Effector CD8-positive, alpha-beta T cell (primary cell): ENCODE data around the gene COA7.
A peak's percentile ranks its signal among the peaks of the same experiment; 100 is the strongest.

Experiments used
- DNase-seq: peaks from one replicate; lab custom pipeline; 2025; lab: John Stamatoyannopoulos, UW

COA7 gene

GRCh38 chr1:52669696-52670095 lies 28.5 kb downstream of the COA7 start:
- DNase-seq, result no peak

DNA sequence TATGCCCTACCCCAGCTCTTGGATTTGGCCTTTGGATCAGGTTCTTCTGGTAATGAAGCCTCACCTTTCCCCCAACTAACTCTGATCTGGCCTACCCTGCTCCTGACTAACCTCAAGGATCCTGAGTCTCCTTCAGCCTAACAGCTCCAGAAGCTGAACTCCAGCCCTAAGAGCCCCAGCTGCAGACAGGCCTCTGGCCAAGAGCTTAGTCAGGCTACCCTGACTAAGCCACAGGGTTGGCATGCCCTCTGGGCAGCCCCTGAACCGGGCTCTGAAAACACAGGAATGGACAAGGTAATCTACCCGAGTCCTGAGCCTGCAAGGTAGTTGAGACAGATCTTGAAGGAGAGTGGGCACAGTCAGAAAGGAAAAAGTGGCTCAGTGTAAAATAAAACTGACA lies 29.4 kb downstream of the COA7 start:
- no peak for DNase-seq

DNA sequence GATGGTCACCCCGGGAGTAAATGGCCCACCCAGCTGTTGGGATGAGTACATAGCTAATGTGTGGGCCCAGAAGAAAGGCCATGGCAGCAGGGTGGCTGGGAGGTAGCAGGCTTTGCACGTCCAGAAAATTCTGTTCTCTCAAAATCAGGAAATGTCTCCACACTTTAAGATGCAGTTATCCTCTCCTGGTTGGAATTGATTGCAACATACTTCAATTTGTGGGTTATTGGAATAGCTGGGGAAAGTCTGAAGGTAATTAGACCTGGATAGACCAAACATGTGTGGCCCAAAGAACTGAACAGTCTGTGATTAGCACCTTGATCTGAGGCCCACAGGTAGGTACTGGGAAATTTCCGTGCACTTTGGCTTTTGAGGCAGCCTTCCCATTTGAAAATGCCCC lies 30.2 kb downstream of the COA7 start:
- DNase-seq, result no peak

DNA sequence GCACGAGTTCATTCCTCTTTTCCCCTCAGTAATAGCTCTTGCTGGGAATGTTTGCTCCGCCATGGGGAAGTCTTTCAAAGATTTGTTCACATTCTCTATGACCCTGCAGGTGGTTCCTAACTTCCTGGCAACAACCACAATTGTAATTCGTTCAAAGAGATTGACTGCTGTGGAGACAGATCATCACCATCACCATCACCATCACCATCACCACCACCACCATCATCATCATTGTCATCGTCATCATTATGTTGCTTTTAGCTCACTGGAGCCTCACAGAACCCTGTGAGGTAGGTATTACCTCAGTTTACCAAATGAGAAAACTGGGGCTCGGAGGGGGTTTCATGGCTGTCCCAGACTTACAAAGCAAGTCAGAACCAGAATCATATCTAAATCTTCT lies 30.9 kb downstream of the COA7 start:
- DNase-seq, result no peak

GRCh38 chr1:52665006-52665941 lies 32.9 kb downstream of the COA7 start:
- no peak for DNase-seq

- no peak for DNase-seq
These were observed 34.4 kb downstream of the COA7 start for GRCh38 chr1:52663716-52664115.

- DNase-seq, result no peak
These were observed 35.4 kb downstream of the COA7 start for GRCh38 chr1:52662645-52663313.

- DNase-seq, result no peak
These were observed 37.3 kb downstream of the COA7 start for GRCh38 chr1:52660807-52661206.

DNA sequence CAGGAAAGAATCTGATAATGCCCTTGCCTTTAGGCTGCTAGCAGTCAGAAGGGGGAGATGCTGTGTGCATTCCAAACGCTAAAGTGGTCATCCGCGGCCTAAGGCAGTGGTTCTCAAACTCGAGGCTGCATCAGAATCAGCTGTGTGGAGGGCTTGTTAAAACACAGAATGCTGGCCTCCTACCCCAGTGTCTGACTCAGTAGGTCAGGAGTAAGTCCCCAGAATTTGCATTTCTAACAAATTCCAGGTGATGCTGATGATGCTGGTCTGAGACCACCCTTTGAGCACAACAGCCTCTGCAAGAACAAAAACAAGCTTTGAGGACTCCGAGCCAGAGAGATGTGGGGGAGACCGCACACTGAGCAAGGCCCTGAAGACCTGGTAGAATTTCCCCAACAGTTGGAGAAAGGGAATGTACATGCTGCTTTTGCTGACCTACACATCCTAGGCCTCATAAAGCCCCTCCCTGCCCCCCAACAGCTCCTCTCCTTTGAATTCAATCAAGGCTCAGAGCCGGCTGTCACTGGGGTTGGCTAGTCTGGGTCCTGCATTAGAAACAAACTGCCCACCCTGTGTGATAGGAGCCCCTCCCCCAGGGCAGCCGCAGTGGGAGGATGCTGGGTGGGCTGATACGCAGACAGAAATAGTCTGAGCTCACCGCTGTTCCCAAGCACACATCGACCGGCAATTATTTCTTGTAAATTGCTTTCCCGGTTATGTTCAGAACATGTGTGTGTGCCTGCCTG lies 38.1 kb downstream of the COA7 start:
- DNase-seq, result no peak

DNA sequence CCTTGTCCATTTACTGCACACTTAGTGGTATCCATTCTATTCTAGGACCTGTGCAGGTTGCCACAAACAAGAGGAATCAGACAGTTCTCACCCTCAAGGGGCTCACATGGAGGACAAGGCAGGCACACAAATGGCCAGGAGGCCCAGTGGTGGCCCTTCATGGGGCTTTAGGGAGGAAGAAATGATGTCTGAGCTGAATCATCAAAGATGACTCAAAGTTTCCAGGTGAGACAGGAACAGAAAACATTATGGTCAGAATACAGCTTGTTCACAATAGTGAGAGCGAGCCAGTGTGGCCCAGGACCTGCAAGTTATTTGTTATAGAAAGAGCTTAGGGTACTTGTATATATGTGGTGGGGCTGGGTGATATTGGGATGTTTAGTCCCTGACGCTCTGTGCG lies 38.8 kb downstream of the COA7 start:
- DNase-seq, result no peak

DNA sequence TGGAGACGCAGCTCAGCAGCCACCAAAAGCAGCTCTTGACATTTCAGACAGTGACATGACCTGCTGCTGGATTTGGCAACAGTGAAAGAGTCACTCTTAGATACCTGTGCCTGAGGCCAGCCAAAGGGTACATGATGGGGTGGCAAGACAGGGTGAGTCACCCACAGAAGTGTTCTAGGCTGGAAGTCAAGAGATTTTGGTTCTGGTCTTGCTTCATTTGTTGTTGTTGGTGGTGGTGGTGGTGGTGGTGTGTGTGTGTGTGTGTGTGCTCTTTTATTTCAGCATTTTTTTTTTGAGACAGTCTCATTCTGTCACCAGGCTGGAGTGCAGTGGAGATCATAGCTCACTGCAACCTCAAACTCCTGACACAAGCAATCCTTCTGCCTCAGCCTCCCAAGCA lies 39.4 kb downstream of the COA7 start:
- DNase-seq, result no peak

- no peak for DNase-seq
These were observed 40.4 kb downstream of the COA7 start for GRCh38 chr1:52657702-52658101.

- DNase-seq, result no peak
These were observed 44.1 kb downstream of the COA7 start for GRCh38 chr1:52654063-52654462.

- no peak for DNase-seq
These were observed 44.8 kb downstream of the COA7 start for GRCh38 chr1:52653207-52653849.

- DNase-seq, result no peak
These were observed 46.2 kb downstream of the COA7 start for GRCh38 chr1:52651904-52652303.

GRCh38 chr1:52645261-52645660 lies 52.9 kb downstream of the COA7 start:
- DNase-seq, result no peak

GRCh38 chr1:52641307-52641706 lies 56.8 kb downstream of the COA7 start:
- no peak for DNase-seq

DNA sequence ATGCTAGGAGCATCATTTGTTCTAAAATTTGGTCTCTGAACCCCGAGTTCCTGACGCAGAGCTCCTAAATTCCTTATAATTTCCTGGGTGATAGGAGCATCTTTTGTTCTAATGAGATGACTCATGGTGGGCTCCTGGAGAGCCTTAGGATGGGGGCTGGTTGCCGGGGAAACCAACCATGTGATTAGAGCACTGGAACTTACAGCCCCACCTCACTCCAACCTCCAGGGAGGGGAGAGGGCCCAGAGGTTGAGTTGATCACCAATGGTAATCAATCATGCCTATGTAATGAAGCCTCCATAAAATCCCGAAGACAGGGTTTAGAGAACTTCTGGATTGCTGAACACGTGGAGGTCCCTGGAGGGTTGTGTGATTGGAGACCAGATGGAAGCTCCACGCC lies 57.5 kb downstream of the COA7 start:
- DNase-seq, result no peak

DNA sequence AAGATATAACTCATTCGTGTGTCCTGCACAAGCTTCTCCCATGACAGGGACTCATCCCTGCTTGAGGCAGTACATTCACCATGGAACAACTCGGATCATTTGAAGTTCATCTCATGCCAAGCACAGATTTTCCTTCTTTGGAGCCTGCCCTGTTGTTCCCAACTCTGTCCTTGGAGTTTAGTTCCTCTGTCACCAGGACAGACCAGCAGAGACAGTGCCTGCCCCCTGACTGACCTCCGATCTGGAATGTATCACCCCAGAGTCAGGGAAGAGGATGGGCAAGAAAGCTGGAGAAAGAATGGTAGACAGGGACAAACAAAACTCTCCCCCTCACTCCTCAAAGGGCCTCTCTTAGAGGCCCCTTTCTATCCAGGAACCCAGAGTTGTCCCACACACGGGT lies 60.2 kb downstream of the COA7 start:
- DNase-seq, result no peak

DNA sequence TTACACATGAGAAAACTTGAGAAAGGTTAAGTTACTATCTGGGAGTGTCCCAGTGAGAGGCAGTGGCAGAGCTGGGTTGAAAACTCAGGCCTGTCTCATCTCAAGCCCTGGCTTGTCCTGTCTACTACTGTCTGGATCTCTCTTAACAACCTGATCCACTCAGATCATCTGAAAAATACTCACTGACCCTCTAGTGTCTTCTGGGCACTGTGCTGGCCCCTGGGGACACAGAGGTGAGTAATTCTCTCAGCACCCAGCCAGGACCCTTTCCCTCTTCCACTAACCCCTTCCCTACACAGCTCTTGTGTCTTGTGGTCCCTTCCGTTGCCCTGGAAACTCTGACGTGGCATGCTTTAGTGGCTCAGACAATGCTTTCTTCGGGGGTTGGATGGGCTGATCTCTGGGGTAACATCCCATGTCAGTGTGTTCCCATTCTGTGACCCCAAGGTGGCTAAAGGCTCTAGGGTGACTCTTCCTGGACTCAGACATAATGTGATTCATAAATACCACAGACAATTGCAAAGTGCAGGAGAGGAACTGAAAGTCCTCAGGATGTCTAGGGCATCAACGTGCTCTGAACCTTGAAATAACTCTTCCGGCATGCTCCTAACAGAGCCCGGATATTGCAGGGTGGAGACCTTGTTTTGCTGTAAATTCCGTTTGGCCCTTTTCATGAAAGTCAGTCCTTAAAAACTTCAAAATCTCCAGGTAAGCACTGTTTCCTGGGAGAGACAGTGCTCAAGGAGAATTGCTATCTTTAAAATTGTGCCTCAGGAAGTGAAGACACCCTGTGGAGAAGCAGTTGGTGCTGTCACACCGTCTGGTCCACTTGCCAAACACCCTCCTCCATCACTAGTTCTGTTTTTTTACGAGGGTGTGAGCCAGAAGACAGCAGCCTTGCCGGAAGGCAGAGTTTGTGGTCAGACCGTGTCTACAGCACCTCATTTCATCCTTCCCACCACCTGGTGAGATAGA lies 61.1 kb downstream of the COA7 start:
- DNase-seq, result peak; percentile 31
